Measurements from ENCODE around the gene MCCD1.

Gene MCCD1

GRCh38 chr6:31573239-31574105 is 44.7 kb downstream of the MCCD1 start:
- DNase-seq, result no peak

- no peak for DNase-seq
These were observed 45.6 kb downstream of the MCCD1 start for GRCh38 chr6:31574106-31575061.

GRCh38 chr6:31575335-31575901 is 46.7 kb downstream of the MCCD1 start, which contains the start of gene TNF:
Gene TNF (plus strand): TSS chr6:31575565. CDS start chr6:31575742, 177 bp downstream.
- DNase-seq, result no peak

- peak; percentile 47 for DNase-seq
These were observed 47.4 kb downstream of the MCCD1 start for GRCh38 chr6:31575952-31576685.

GRCh38 chr6:31576897-31577578 is 48.3 kb downstream of the MCCD1 start:
- DNase-seq, result no peak

GRCh38 chr6:31577579-31577966 is 48.8 kb downstream of the MCCD1 start:
- no peak for DNase-seq

GRCh38 chr6:31578184-31579118 is 49.7 kb downstream of the MCCD1 start:
- no peak for DNase-seq

- no peak for DNase-seq
These were observed 50.4 kb downstream of the MCCD1 start for GRCh38 chr6:31579119-31579505.
